BLaER1 treated with 17β-estradiol and CSF1 and Interleukin-3, amounts not matched to agents 10 nM and 100 nM (cell line): ENCODE measurements around the gene NFX1.

Experiments
- H3K27ac ChIP-seq, 11 experiments: shearing (Covaris generic); formaldehyde crosslinking; 2 replicates each; pipeline ENCODE4 v1.8.1; 2022
- H3K27me3 ChIP-seq, 11 experiments: shearing (Covaris generic); formaldehyde crosslinking; 2 replicates each; pipeline ENCODE4 v1.8.1; 2022
- H3K36me3 ChIP-seq, 11 experiments: shearing (Covaris generic); formaldehyde crosslinking; 2 replicates each; pipeline ENCODE4 v1.8.1; 2022
- H3K4me1 ChIP-seq, 10 experiments: shearing (Covaris generic); formaldehyde crosslinking; 2 replicates each; pipeline ENCODE4 v1.8.1; 2022
- H3K4me2 ChIP-seq, 11 experiments: shearing (Covaris generic); formaldehyde crosslinking; 2 replicates each; pipeline ENCODE4 v1.8.1; 2022
- H3K4me3 ChIP-seq, 10 experiments: shearing (Covaris generic); formaldehyde crosslinking; 2 replicates each; pipeline ENCODE4 v1.8.1; 2022
- H3K9ac ChIP-seq, 11 experiments: shearing (Covaris generic); formaldehyde crosslinking; 2 replicates each; pipeline ENCODE4 v1.8.1; 2022
- H3K9me3 ChIP-seq, 11 experiments: shearing (Covaris generic); formaldehyde crosslinking; replicated peaks in 1 of 11; 2 replicates each; pipeline ENCODE4 v1.8.1; 2022
- H4K20me1 ChIP-seq, 11 experiments: shearing (Covaris generic); formaldehyde crosslinking; 2 replicates each; pipeline ENCODE4 v1.8.1; 2022
- Cebpa-rat ChIP-seq, 11 experiments: shearing (Covaris generic); IDR thresholded peaks; 2 replicates each; pipeline ENCODE4 v1.8.1; 2022

The NFX1 gene

DNA sequence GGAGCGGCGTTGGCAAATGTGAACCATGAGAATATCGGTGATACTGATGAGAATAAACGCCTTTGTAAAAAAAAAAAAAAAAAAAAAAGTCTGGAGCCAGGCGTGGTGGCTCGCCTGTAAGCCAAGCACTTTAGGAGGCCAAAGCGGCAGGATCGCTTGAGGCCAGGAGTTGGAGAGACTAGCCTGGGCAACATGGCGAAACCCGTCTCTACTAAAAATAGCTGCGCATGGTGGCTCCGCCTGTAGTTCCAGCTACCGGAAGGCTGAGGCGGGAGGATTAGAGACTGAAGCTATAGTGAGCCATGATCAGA is 425 bp upstream of the NFX1 start:
- no peak for TF ChIP-seq Cebpa-rat (IDR thresholded peaks at IDR 0.05)

DNA sequence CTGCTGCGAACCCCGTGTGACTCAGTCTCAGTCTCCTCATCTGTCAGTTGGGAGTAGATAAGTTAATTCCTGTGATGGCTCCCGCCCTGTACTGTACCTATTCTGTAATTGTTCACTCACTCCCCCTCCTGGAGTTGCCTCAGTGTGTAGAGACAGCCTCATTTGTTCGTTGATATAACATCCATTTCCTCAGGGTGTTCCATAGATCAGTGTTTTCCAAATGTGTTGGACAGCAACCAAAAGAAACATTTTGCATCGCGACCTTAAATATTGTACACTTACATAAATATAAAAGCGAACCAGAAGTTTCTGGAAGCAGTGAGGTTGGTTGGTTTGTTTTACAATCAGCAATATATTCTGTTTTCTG is 698 bp downstream of the NFX1 start:
- H3K27ac ChIP-seq = peak overlapping the region; percentile 96 to 100 (median 99)
- peak overlapping the region; percentile 91 to 98 (median 96) for H3K9ac ChIP-seq
- peak overlapping the region; percentile 66 to 86 (median 76) for H3K4me3 ChIP-seq
- TF ChIP-seq Cebpa-rat (IDR thresholded peaks at IDR 0.05) = no peak
- peak overlapping the region; percentile 80 to 97 (median 94) for H3K4me2 ChIP-seq
- no peaks in the 10 kb centered on the region for H3K27me3 ChIP-seq
- peaks cover 80 to 91% (median 89%) of the 10 kb centered on the region in 10 experiments for H3K4me1 ChIP-seq
- H3K36me3 ChIP-seq = peaks cover 28 to 44% (median 36%) of the 10 kb centered on the region in 11 experiments; a peak in 21 of 22 replicates
- peaks cover 0 to 5% (median 0%) of the 10 kb centered on the region in 11 experiments; a peak in 2 of 22 replicates for H3K9me3 ChIP-seq
- H4K20me1 ChIP-seq = no peaks in the 10 kb centered on the region

More for the DNA sequence above, 425 bp upstream of the NFX1 start:
- peaks cover 0 to 5% (median 0%) of the 10 kb centered on the region in 11 experiments; a peak in 2 of 22 replicates for H3K9me3 ChIP-seq
- H3K27ac ChIP-seq = peak overlapping the region; percentile 96 to 100 (median 99)
- H3K4me1 ChIP-seq = peaks cover 79 to 90% (median 88%) of the 10 kb centered on the region in 10 experiments
- peak overlapping the region; percentile 80 to 94 (median 88) for H3K4me2 ChIP-seq
- H3K27me3 ChIP-seq = no peaks in the 10 kb centered on the region
- H3K36me3 ChIP-seq = peaks cover 17 to 33% (median 25%) of the 10 kb centered on the region in 11 experiments; a peak in 21 of 22 replicates
- peak overlapping the region; percentile 91 to 98 (median 96) for H3K9ac ChIP-seq
- peak overlapping the region in 9 of 10 experiments; percentile 21 to 86 (median 70); a peak in 15 of 20 replicates for H3K4me3 ChIP-seq
- H4K20me1 ChIP-seq = no peaks in the 10 kb centered on the region

DNA sequence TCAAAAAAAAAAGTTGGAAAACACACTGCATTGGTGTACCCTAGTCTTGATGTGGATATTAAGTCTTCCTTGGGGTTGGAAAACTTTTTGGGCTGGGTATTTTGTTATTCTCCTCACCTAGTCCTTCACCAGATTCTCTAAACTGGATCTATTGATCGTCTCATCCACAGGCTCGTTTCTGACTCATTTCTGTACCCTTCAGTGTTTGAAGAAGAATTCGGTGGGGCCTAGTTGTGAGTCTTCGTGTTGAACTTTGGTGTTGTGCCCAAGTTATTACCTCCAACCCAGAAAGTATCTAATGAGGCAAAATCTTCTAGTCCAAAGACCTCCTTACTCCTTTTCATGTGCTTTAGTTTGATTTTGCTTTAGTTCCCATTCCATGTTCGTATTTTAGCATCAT is 1.6 kb downstream of the NFX1 start:
- H3K27ac ChIP-seq = peak overlapping the region; percentile 9 to 100 (median 98); a peak in 21 of 22 replicates
- no peak for TF ChIP-seq Cebpa-rat (IDR thresholded peaks at IDR 0.05)
- H3K4me1 ChIP-seq = peaks cover 80 to 91% (median 90%) of the 10 kb centered on the region in 10 experiments
- peak overlapping the region in 10 of 11 experiments; percentile 2 to 97 (median 92); a peak in 12 of 22 replicates for H3K9ac ChIP-seq
- peaks cover 0 to 2% (median 0%) of the 10 kb centered on the region in 11 experiments; a peak in 1 of 22 replicates for H4K20me1 ChIP-seq
- peaks cover 36 to 53% (median 45%) of the 10 kb centered on the region in 11 experiments; a peak in 21 of 22 replicates for H3K36me3 ChIP-seq
- H3K4me3 ChIP-seq = peak overlapping the region in 8 of 10 experiments; percentile 70 to 83 (median 76); a peak in 16 of 20 replicates
- H3K9me3 ChIP-seq = peaks cover 0 to 5% (median 0%) of the 10 kb centered on the region in 11 experiments; a peak in 2 of 22 replicates
- H3K27me3 ChIP-seq = no peaks in the 10 kb centered on the region
- peak overlapping the region; percentile 80 to 97 (median 94) for H3K4me2 ChIP-seq

DNA sequence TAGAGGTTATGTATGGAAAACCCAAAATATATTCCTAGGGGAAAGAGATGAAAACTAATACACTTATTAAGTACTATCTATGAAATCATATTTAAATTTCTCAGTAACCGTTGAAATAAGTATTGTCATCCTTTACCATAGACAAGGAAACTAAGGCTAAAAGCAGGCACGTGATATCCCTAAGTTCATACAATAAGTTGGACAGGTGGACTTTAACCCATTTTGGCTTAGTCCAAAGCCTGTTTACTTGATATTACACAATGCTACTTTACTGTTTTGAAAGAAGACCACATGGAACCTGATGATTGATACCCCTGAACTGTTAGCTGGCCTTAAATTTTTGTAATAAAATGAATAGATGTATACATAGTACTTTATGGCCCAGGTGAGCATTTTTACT is 3.5 kb downstream of the NFX1 start:
- Histone ChIP-seq H3K4me1 (peaks cover 84 to 92% (median 90%) of the 10 kb centered on the region in 10 experiments), H3K9me3 (peaks cover 0 to 5% (median 0%) of the 10 kb centered on the region in 11 experiments; a peak in 2 of 22 replicates), H3K36me3 (peaks cover 48 to 68% (median 59%) of the 10 kb centered on the region in 11 experiments), H4K20me1 (peaks cover 5 to 13% (median 12%) of the 10 kb centered on the region in 11 experiments; a peak in 16 of 22 replicates), H3K27me3 (no peaks in the 10 kb centered on the region), H3K9ac (peak overlapping the region in 10 of 11 experiments; percentile 54 to 97 (median 76); a peak in 15 of 22 replicates), H3K4me2 (peak overlapping the region; percentile 80 to 97 (median 94); a peak in 21 of 22 replicates), H3K27ac (peak overlapping the region in 9 of 11 experiments; percentile 96 to 100 (median 99); a peak in 18 of 22 replicates), H3K4me3 (peak overlapping the region in 7 of 10 experiments; percentile 50 to 83 (median 59); a peak in 11 of 20 replicates)
- no peak for TF ChIP-seq Cebpa-rat (IDR thresholded peaks at IDR 0.05)

DNA sequence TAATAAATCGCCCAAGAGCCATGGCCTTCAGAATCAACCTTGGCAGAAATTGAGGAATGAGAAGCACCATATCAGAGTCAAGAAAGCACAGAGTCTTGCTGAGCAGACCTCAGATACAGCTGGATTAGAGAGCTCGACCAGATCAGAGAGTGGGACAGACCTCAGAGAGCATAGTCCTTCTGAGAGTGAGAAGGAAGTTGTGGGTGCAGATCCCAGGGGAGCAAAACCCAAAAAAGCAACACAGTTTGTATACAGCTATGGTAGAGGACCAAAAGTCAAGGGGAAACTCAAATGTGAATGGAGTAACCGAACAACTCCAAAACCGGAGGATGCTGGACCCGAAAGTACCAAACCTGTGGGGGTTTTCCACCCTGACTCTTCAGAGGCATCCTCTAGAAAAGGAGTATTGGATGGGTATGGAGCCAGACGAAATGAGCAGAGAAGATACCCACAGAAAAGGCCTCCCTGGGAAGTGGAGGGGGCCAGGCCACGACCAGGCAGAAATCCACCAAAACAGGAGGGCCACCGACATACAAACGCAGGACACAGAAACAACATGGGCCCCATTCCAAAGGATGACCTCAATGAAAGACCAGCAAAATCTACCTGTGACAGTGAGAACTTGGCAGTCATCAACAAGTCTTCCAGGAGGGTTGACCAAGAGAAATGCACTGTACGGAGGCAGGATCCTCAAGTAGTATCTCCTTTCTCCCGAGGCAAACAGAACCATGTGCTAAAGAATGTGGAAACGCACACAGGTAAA is 4.5 kb downstream of the NFX1 start:
- Histone ChIP-seq H3K4me2 (peak overlapping the region; percentile 80 to 97 (median 94)), H3K9me3 (peaks cover 0 to 5% (median 0%) of the 10 kb centered on the region in 11 experiments; a peak in 2 of 22 replicates), H3K27ac (peak overlapping the region; percentile 21 to 100 (median 98); a peak in 21 of 22 replicates), H3K4me3 (peak overlapping the region; percentile 12 to 83 (median 56); a peak in 18 of 20 replicates), H3K27me3 (no peaks in the 10 kb centered on the region), H3K9ac (peak overlapping the region; percentile 54 to 97 (median 75)), H3K36me3 (peaks cover 59 to 79% (median 70%) of the 10 kb centered on the region in 11 experiments), H3K4me1 (peaks cover 87 to 93% (median 91%) of the 10 kb centered on the region in 10 experiments), H4K20me1 (peaks cover 5 to 23% (median 19%) of the 10 kb centered on the region in 11 experiments; a peak in 17 of 22 replicates)
- no peak for TF ChIP-seq Cebpa-rat (IDR thresholded peaks at IDR 0.05)

DNA sequence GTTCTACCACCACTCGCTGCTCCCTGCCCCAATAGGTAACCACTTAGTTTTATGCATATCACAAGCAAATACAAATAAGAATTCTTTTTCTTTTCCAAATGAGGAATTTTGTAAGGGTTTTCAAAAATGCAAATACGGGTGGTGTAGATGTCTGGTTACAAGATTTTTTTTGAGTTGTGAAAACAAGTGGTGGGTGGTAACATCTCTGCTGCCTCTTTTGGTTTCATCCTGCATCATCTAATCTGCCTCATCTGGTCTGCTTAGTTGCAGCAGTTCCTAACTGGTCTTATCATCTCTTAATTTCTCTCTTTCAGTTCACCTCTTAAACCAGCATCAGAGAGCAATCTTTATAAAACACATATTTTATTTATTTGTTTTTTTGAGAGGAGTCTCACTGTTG is 5.3 kb downstream of the NFX1 start:
- H3K36me3 ChIP-seq = peaks cover 66 to 86% (median 77%) of the 10 kb centered on the region in 11 experiments
- H3K4me2 ChIP-seq = peak overlapping the region; percentile 80 to 97 (median 94)
- H3K4me1 ChIP-seq = peaks cover 90 to 96% (median 94%) of the 10 kb centered on the region in 10 experiments
- H3K9ac ChIP-seq = peak overlapping the region; percentile 62 to 97 (median 75); a peak in 20 of 22 replicates
- peaks cover 7 to 30% (median 25%) of the 10 kb centered on the region in 11 experiments; a peak in 18 of 22 replicates for H4K20me1 ChIP-seq
- H3K27me3 ChIP-seq = no peaks in the 10 kb centered on the region
- peaks cover 0 to 5% (median 0%) of the 10 kb centered on the region in 11 experiments; a peak in 2 of 22 replicates for H3K9me3 ChIP-seq
- H3K27ac ChIP-seq = peak overlapping the region; percentile 74 to 100 (median 98); a peak in 21 of 22 replicates
- TF ChIP-seq Cebpa-rat (IDR thresholded peaks at IDR 0.05) = no peak
- peak overlapping the region in 9 of 10 experiments; percentile 12 to 83 (median 58); a peak in 15 of 20 replicates for H3K4me3 ChIP-seq

DNA sequence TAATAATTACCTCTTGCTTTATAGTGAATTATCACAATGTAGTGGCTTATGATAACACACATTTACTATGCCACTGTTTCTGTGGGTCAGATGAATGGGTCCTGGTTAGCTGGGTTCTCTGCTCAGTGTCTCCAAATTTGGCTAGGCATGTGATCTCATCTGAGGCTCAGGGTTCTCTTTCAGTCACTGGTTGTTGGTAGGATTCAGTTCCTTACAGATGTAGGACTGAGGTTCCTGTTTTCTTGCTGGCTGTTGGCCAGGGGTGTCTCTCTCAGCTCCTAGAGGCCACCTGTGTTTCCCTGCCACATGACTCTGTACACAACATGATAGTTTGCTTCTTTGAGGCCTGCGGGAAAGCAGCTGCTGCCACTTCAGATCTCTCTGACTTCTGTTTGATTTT is 7.1 kb downstream of the NFX1 start:
- peaks cover 13 to 41% (median 33%) of the 10 kb centered on the region in 11 experiments; a peak in 18 of 22 replicates for H4K20me1 ChIP-seq
- peak overlapping the region in 7 of 10 experiments; percentile 27 to 83 (median 59); a peak in 11 of 20 replicates for H3K4me3 ChIP-seq
- H3K36me3 ChIP-seq = peaks cover 74 to 90% (median 86%) of the 10 kb centered on the region in 11 experiments
- no peaks in the 10 kb centered on the region for H3K27me3 ChIP-seq
- H3K27ac ChIP-seq = peak overlapping the region; percentile 74 to 100 (median 98)
- no peak for TF ChIP-seq Cebpa-rat (IDR thresholded peaks at IDR 0.05)
- H3K4me2 ChIP-seq = peak overlapping the region; percentile 80 to 97 (median 94)
- H3K9me3 ChIP-seq = no peaks in the 10 kb centered on the region
- peak overlapping the region; percentile 62 to 97 (median 75); a peak in 20 of 22 replicates for H3K9ac ChIP-seq
- H3K4me1 ChIP-seq = peaks cover 72 to 90% (median 75%) of the 10 kb centered on the region in 10 experiments

DNA sequence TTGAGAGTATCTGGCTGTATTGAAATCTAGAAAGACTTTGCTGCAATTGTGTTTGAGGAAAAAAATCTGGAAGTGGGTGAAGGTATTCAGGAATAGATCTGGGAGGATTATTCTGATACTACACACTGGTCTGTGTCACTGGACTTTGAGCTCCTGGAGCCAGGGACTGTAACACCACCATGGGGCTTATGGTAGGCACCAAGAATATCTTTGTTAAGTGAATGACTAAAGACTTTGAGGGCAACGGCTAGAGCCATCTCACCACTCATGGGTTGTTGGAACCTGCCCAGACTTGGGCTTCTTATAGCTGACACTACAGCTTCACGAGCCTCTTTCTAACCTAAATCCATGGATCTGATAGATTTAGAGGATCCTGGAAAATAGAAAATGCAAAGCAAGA is 10.2 kb downstream of the NFX1 start:
- Histone ChIP-seq H3K9me3 (no peaks in the 10 kb centered on the region), H3K4me3 (no peak overlapping the region), H3K36me3 (peaks cover 88 to 98% (median 96%) of the 10 kb centered on the region in 11 experiments), H3K4me1 (peaks cover 41 to 83% (median 55%) of the 10 kb centered on the region in 10 experiments), H3K27me3 (no peaks in the 10 kb centered on the region), H3K4me2 (peak overlapping the region in 2 of 11 experiments; percentile 16 to 41; a peak in 2 of 22 replicates), H3K9ac (no peak overlapping the region; a peak in 1 of 22 replicates), H3K27ac (peak overlapping the region in 3 of 11 experiments; percentile 5 to 36 (median 11); a peak in 4 of 22 replicates), H4K20me1 (peaks cover 13 to 72% (median 47%) of the 10 kb centered on the region in 11 experiments; a peak in 18 of 22 replicates)
- no peak for TF ChIP-seq Cebpa-rat (IDR thresholded peaks at IDR 0.05)
